ENCODE data around the gene ZNF804B.

Gene ZNF804B

GRCh38 chr7:89311886-89312285 lies 552.4 kb downstream of the ZNF804B start:
- DNase-seq, result no peak

GRCh38 chr7:89312551-89312950 lies 553.1 kb downstream of the ZNF804B start:
- DNase-seq, result no peak

- no peak for DNase-seq
Observed at GRCh38 chr7:89316584-89317251, 557.2 kb downstream of the ZNF804B start.

- no peak for DNase-seq
Observed at GRCh38 chr7:89332026-89332425, 572.5 kb downstream of the ZNF804B start.

- DNase-seq, result no peak
Observed at GRCh38 chr7:89334797-89335196, 575.3 kb downstream of the ZNF804B start.

- DNase-seq, result no peak
Observed at GRCh38 chr7:89335490-89335889, 576.0 kb downstream of the ZNF804B start.

- no peak for DNase-seq
Observed at GRCh38 chr7:89336121-89336520, 576.6 kb downstream of the ZNF804B start.

- DNase-seq, result no peak
Observed at GRCh38 chr7:89339748-89340147, 580.2 kb downstream of the ZNF804B start.

- DNase-seq, result no peak
Observed at GRCh38 chr7:89357121-89357520, 597.6 kb downstream of the ZNF804B start.

GRCh38 chr7:89377219-89377618 lies 617.7 kb downstream of the ZNF804B start:
- DNase-seq, result no peak

- no peak for DNase-seq
Observed at GRCh38 chr7:89385411-89385810, 625.9 kb downstream of the ZNF804B start.

Data from C1 segment of cervical spinal cord (tissue), 14 donors.